Neural cell (in vitro differentiated cells): ENCODE data around the gene PMEPA1.

Experiments used
- EP300 ChIP-seq: fragments of 450-650 bp; conservative IDR thresholded peaks from 2 replicates; pipeline ENCODE4 v1.6.1; 2014; ENCODE audit warnings: antibody characterized with exemption, mild to moderate bottlenecking, moderate library complexity; ENCODE audit not compliant: poor library complexity, severe bottlenecking
- EZH2 ChIP-seq: fragments of 200-600, 300-800 bp; shearing (Covaris generic), sonication (generic); IDR thresholded peaks from 2 replicates; pipeline ENCODE4 v1.6.1; 2014; ENCODE audit warnings: antibody characterized with exemption, low read length, borderline replicate concordance, mild to moderate bottlenecking; ENCODE audit not compliant: insufficient read depth, poor library complexity, severe bottlenecking
- RAD21 ChIP-seq: fragments of 450-650 bp; conservative IDR thresholded peaks from 2 replicates; pipeline ENCODE4 v1.6.1; 2014; ENCODE audit warnings: antibody characterized with exemption, mild to moderate bottlenecking, moderate library complexity
- TAF1 ChIP-seq: IDR thresholded peaks from 2 replicates; pipeline ENCODE4 v1.6.1; 2012; ENCODE audit warnings: low read depth
- TF ChIP-seq, protein P1 (sequence below): fragments of 450-650 bp; IDR thresholded peaks from 2 replicates; pipeline ENCODE4 v1.5.1; 2014; ENCODE audit warnings: antibody characterized with exemption, mild to moderate bottlenecking, moderate library complexity; ENCODE audit not compliant: poor library complexity, severe bottlenecking

DNA sequence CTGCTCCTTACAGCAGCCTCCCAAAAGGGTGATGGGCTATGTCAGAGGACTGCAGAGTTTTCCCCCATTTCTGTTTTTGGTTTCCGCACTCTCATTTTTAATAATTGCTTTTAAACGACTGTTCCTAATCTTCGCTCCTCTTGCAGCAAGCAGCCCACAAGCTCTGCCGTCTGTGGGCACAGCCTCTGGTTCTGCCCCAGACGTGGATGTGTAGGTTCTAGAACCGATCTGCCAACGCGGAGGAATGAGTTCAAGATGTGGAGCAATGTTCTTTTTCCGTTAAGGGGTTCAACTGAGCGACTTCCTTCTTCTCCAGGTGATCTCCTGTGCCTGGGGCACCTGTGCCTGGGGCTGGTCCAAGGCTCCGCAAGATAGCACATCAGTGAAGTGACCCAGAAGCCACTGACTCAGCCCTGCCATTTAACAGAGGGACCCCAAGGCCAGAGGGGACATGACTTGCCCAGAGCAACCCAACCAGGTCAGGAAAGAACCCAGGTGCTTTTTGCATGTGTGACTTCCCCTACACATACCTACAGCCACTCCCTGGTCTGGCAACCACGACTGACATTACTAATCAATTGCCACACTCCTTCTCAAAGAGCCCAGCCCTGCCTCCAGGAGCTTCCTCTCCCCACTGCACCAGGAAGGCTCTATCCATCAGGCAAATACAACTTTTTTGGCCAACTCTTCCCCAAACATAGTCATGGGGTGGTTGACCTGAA, 22.7 kb downstream of the PMEPA1 start:
- TF ChIP-seq, protein P1, sequence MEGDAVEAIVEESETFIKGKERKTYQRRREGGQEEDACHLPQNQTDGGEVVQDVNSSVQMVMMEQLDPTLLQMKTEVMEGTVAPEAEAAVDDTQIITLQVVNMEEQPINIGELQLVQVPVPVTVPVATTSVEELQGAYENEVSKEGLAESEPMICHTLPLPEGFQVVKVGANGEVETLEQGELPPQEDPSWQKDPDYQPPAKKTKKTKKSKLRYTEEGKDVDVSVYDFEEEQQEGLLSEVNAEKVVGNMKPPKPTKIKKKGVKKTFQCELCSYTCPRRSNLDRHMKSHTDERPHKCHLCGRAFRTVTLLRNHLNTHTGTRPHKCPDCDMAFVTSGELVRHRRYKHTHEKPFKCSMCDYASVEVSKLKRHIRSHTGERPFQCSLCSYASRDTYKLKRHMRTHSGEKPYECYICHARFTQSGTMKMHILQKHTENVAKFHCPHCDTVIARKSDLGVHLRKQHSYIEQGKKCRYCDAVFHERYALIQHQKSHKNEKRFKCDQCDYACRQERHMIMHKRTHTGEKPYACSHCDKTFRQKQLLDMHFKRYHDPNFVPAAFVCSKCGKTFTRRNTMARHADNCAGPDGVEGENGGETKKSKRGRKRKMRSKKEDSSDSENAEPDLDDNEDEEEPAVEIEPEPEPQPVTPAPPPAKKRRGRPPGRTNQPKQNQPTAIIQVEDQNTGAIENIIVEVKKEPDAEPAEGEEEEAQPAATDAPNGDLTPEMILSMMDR, result no peak
- TF ChIP-seq RAD21 (no peak), TAF1 (no peak), EP300 (no peak), EZH2 (no peak)
